ENCODE measurements around the gene NEDD4L.

The NEDD4L gene

GRCh38 chr18:58323866-58324762, 280.1 kb downstream of the NEDD4L start:
- H3K4me3 Mint-ChIP-seq, result no peak overlapping the region
- H3K36me3 Mint-ChIP-seq, result peaks cover 5% of the 10 kb centered on the region
- no peak overlapping the region for H3K27ac Mint-ChIP-seq
- H3K4me1 Mint-ChIP-seq (ENCODE audit: low read depth), result peaks cover 12% of the 10 kb centered on the region
- peaks cover 2% of the 10 kb centered on the region for H3K27me3 Mint-ChIP-seq
- no peaks in the 10 kb centered on the region for H3K9me3 Mint-ChIP-seq (ENCODE audit: low read depth)

GRCh38 chr18:58324824-58325480, 280.9 kb downstream of the NEDD4L start:
- no peak overlapping the region for H3K4me3 Mint-ChIP-seq
- no peaks in the 10 kb centered on the region for H3K9me3 Mint-ChIP-seq (ENCODE audit: low read depth)
- H3K27ac Mint-ChIP-seq, result no peak overlapping the region
- peaks cover 2% of the 10 kb centered on the region for H3K27me3 Mint-ChIP-seq
- peaks cover 5% of the 10 kb centered on the region for H3K36me3 Mint-ChIP-seq
- peaks cover 12% of the 10 kb centered on the region for H3K4me1 Mint-ChIP-seq (ENCODE audit: low read depth)

- Mint-ChIP-seq H3K4me3 (no peak overlapping the region), H3K27me3 (no peaks in the 10 kb centered on the region), H3K36me3 (peaks cover 8% of the 10 kb centered on the region), H3K9me3 (ENCODE audit: low read depth) (no peaks in the 10 kb centered on the region), H3K27ac (no peak overlapping the region), H3K4me1 (ENCODE audit: low read depth) (peaks cover 12% of the 10 kb centered on the region)
Observed at GRCh38 chr18:58325494-58325893, 281.5 kb downstream of the NEDD4L start.

- Mint-ChIP-seq H3K36me3 (peaks cover 9% of the 10 kb centered on the region), H3K4me3 (no peak overlapping the region), H3K9me3 (ENCODE audit: low read depth) (no peaks in the 10 kb centered on the region), H3K4me1 (ENCODE audit: low read depth) (no peaks in the 10 kb centered on the region), H3K27ac (no peak overlapping the region), H3K27me3 (no peaks in the 10 kb centered on the region)
Observed at GRCh38 chr18:58334061-58334460, 290.0 kb downstream of the NEDD4L start.

- H3K9me3 Mint-ChIP-seq (ENCODE audit: low read depth), result no peaks in the 10 kb centered on the region
- peaks cover 9% of the 10 kb centered on the region for H3K36me3 Mint-ChIP-seq
- no peak overlapping the region for H3K27ac Mint-ChIP-seq
- no peaks in the 10 kb centered on the region for H3K27me3 Mint-ChIP-seq
- no peaks in the 10 kb centered on the region for H3K4me1 Mint-ChIP-seq (ENCODE audit: low read depth)
- H3K4me3 Mint-ChIP-seq, result no peak overlapping the region
Observed at GRCh38 chr18:58335223-58335622, 291.2 kb downstream of the NEDD4L start.

- Mint-ChIP-seq H3K4me1 (ENCODE audit: low read depth) (no peaks in the 10 kb centered on the region), H3K9me3 (ENCODE audit: low read depth) (no peaks in the 10 kb centered on the region), H3K27me3 (no peaks in the 10 kb centered on the region), H3K4me3 (no peak overlapping the region), H3K27ac (no peak overlapping the region), H3K36me3 (peaks cover 5% of the 10 kb centered on the region)
Observed at GRCh38 chr18:58335821-58336220, 291.8 kb downstream of the NEDD4L start.

- H3K36me3 Mint-ChIP-seq, result peaks cover 5% of the 10 kb centered on the region
- H3K27me3 Mint-ChIP-seq, result no peaks in the 10 kb centered on the region
- no peaks in the 10 kb centered on the region for H3K9me3 Mint-ChIP-seq (ENCODE audit: low read depth)
- no peak overlapping the region for H3K4me3 Mint-ChIP-seq
- H3K27ac Mint-ChIP-seq, result no peak overlapping the region
- H3K4me1 Mint-ChIP-seq (ENCODE audit: low read depth), result no peaks in the 10 kb centered on the region
Observed at GRCh38 chr18:58336605-58337004, 292.6 kb downstream of the NEDD4L start.

GRCh38 chr18:58337285-58337684, 293.3 kb downstream of the NEDD4L start:
- Mint-ChIP-seq H3K9me3 (ENCODE audit: low read depth) (no peaks in the 10 kb centered on the region), H3K4me3 (no peak overlapping the region), H3K27me3 (no peaks in the 10 kb centered on the region), H3K4me1 (ENCODE audit: low read depth) (no peaks in the 10 kb centered on the region), H3K36me3 (peaks cover 3% of the 10 kb centered on the region), H3K27ac (no peak overlapping the region)

- Mint-ChIP-seq H3K4me1 (ENCODE audit: low read depth) (no peaks in the 10 kb centered on the region), H3K27me3 (no peaks in the 10 kb centered on the region), H3K4me3 (no peak overlapping the region), H3K9me3 (ENCODE audit: low read depth) (no peaks in the 10 kb centered on the region), H3K27ac (no peak overlapping the region), H3K36me3 (peaks cover 3% of the 10 kb centered on the region)
Observed at GRCh38 chr18:58337686-58338085, 293.7 kb downstream of the NEDD4L start.

- Mint-ChIP-seq H3K27me3 (no peaks in the 10 kb centered on the region), H3K4me3 (no peak overlapping the region), H3K4me1 (ENCODE audit: low read depth) (no peaks in the 10 kb centered on the region), H3K27ac (no peak overlapping the region), H3K9me3 (ENCODE audit: low read depth) (no peaks in the 10 kb centered on the region), H3K36me3 (peaks cover 3% of the 10 kb centered on the region)
Observed at GRCh38 chr18:58338141-58338540, 294.1 kb downstream of the NEDD4L start.

GRCh38 chr18:58338961-58339592, 295.1 kb downstream of the NEDD4L start:
- Mint-ChIP-seq H3K9me3 (ENCODE audit: low read depth) (no peaks in the 10 kb centered on the region), H3K4me1 (ENCODE audit: low read depth) (no peaks in the 10 kb centered on the region), H3K4me3 (no peak overlapping the region), H3K36me3 (no peaks in the 10 kb centered on the region), H3K27me3 (no peaks in the 10 kb centered on the region), H3K27ac (no peak overlapping the region)

GRCh38 chr18:58339890-58340289, 295.9 kb downstream of the NEDD4L start:
- H3K4me1 Mint-ChIP-seq (ENCODE audit: low read depth), result no peaks in the 10 kb centered on the region
- H3K36me3 Mint-ChIP-seq, result no peaks in the 10 kb centered on the region
- H3K27ac Mint-ChIP-seq, result no peak overlapping the region
- H3K27me3 Mint-ChIP-seq, result no peaks in the 10 kb centered on the region
- no peak overlapping the region for H3K4me3 Mint-ChIP-seq
- H3K9me3 Mint-ChIP-seq (ENCODE audit: low read depth), result no peaks in the 10 kb centered on the region

- H3K4me3 Mint-ChIP-seq, result no peak overlapping the region
Observed at GRCh38 chr18:58341916-58342315, 297.9 kb downstream of the NEDD4L start.

GRCh38 chr18:58344080-58344670, 300.1 kb downstream of the NEDD4L start:
- no peaks in the 10 kb centered on the region for H3K9me3 Mint-ChIP-seq (ENCODE audit: low read depth)
- no peak overlapping the region for H3K4me3 Mint-ChIP-seq
- H3K27ac Mint-ChIP-seq, result no peak overlapping the region
- no peaks in the 10 kb centered on the region for H3K4me1 Mint-ChIP-seq (ENCODE audit: low read depth)
- peaks cover 2% of the 10 kb centered on the region for H3K36me3 Mint-ChIP-seq
- H3K27me3 Mint-ChIP-seq, result no peaks in the 10 kb centered on the region

More at GRCh38 chr18:58341916-58342315, 297.9 kb downstream of the NEDD4L start:
- Mint-ChIP-seq H3K27ac (no peak overlapping the region), H3K9me3 (ENCODE audit: low read depth) (no peaks in the 10 kb centered on the region), H3K36me3 (peaks cover 2% of the 10 kb centered on the region), H3K27me3 (no peaks in the 10 kb centered on the region), H3K4me1 (ENCODE audit: low read depth) (no peaks in the 10 kb centered on the region)
